Glomerular visceral epithelial cell (primary cell): Measurements from ENCODE around the gene GTPBP2.

ENCODE experiments used
- DNase-seq: peaks from one replicate; pipeline ENCODE4 v3.0.0-alpha.2; 2016; ENCODE audit errors: extremely low spot score

GTPBP2 gene

GRCh38 chr6:43575772-43576551, 53.1 kb downstream of the GTPBP2 start, which contains the start of the genes POLH and XPO5:
Gene POLH (plus strand): TSS chr6:43576185. CDS start chr6:43582320, 6,135 bp downstream.
Gene XPO5 (minus strand): TSS chr6:43576038. CDS start chr6:43575864, 174 bp downstream.
- peak; percentile 95 for DNase-seq

DNA sequence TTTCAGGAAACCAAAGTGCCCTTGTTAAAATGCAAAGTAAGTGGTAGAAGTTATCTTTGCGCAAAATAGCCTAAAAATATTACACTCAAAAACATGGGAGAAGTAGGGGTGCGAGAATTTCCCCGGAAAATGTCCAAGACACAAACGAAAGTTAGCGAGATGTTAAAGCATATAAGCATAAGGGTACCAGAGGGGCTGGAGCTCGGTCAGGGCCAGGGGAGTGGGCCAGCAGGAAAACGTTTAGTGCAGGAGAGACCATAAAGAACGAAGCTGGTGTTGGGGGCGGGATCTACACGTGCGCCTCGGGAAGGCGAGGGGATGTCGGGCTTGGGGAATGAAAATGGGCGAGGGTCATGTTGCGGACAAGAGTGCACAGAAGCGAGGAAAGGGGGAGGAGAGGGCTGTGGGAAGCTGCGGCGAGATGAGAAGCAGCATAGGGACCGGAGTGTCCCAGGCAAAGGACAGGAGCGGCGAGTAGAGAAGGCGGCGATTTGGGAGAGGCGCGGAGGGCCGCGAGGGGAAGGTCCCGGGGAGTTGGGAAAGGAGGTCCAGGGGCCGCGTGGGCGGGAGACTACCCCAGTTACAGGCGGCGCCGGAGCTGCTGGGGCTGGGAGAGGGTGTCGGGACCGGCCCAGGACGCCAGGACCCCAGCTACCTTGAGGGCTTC, 53.8 kb downstream of the GTPBP2 start:
- DNase-seq = peak; percentile 34

DNA sequence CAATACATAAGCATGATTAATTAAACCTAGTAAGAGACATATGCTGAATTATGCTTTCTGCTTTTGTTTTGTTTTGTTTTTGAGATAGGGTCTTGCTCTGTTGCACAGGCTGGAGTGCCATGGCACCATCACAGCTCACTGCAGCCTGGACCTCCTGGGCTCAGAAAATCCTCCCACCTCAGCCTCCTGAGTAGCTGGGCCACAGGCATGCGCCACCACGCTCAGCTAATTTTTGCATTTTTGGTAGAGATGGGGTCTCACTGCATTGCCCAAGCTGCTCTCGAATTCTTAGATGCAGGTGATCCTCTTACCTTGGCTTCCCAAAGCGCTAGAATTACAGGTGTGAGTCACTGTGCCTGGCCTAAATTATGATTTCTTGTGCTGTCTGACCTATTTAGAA, 57.0 kb downstream of the GTPBP2 start:
- DNase-seq = no peak

DNA sequence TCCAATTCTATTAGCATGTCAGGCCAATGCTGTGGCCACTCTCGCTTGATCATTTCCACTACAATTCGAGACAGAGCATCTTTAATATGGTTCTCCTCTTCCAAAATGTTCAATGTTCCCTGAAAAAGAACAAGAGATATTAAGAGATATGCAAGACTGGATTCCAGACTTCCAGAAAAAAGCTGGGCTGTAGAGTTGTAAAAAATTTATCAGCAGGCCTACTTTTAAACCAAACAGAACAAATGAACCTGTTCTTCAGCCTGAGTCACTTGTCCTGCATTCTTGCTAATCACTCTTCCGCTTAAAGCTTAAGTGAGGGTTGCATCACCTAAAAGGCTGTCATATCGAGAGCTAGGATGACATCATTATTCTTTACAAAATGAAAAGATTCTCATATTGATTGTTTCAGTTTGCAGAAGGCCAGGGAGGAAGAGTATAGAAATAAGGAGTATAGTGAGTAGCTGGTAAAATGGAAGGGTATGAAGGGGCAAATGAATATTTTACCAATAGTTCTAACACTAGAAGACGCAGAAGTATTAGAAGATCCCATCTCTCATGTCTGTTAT, 58.1 kb downstream of the GTPBP2 start:
- DNase-seq = peak; percentile 72
